Adrenal gland (tissue), 5 donors: Measurements from ENCODE around the gene PKD2L2.

Source experiments
- CTCF ChIP-seq, 6 experiments: fragments of 450-650 bp in 4 of 6; fragments of 200-600 bp in 2 of 6; sonication (generic) in 1 of 6; IDR thresholded peaks; 1 replicate in 5 of 6; 2 replicates in 1 of 6; pipeline versions ENCODE4 v1.5.1 to v1.8.0; 2016 to 2021; ENCODE audit warnings: antibody characterized with exemption in 6 of 6, mild to moderate bottlenecking in 2 of 6, moderate library complexity in 1 of 6
- POLR2A ChIP-seq, 2 donors: fragments of 450-650 bp; IDR thresholded peaks; one replicate each; pipeline ENCODE4 v1.6.1; 2017; ENCODE audit warnings: antibody characterized with exemption in 2 of 2, mild to moderate bottlenecking in 2 of 2, moderate library complexity in 1 of 2
- donor health status: DM: no; HTN: no; CAD: no.

GRCh38 chr5:137935694-137936093 lies 46.4 kb downstream of the PKD2L2 start:
- TF ChIP-seq CTCF (IDR thresholded peaks at IDR 0.05), result no peak
- TF ChIP-seq POLR2A (IDR thresholded peaks at IDR 0.05), result no peak
